IPS-20b (cell line): Measurements from ENCODE around the gene GPN2.
"Not testable (repeated sequence)": the region's sequence is repeated elsewhere in the genome, so short reads cannot be mapped to it uniquely, and the experiment has no call there.

ENCODE experiments used
- H3K27ac ChIP-seq: one replicate; pipeline ENCODE4 v1.5.1; 2013; ENCODE audit warnings: low read length
- H3K27me3 ChIP-seq: 2 replicates; pipeline ENCODE4 v1.6.1; 2013; ENCODE audit warnings: mild to moderate bottlenecking, low read length, inconsistent platforms; ENCODE audit not compliant: insufficient read depth
- H3K36me3 ChIP-seq: 2 replicates; pipeline ENCODE4 v1.6.1; 2013; ENCODE audit warnings: low read depth, mild to moderate bottlenecking, inconsistent platforms, low read length, moderate library complexity; ENCODE audit not compliant: insufficient read depth
- H3K4me1 ChIP-seq: 2 replicates; pipeline ENCODE4 v1.6.1; 2013; ENCODE audit warnings: mild to moderate bottlenecking, control low read depth, inconsistent platforms, low read length, moderate library complexity; ENCODE audit not compliant: insufficient read depth
- H3K4me3 ChIP-seq: 2 replicates; pipeline ENCODE4 v1.5.1; 2013; ENCODE audit warnings: mild to moderate bottlenecking, low read length, inconsistent platforms
- H3K9ac ChIP-seq: 2 replicates; pipeline ENCODE4 v1.6.1; 2013; ENCODE audit warnings: low read depth, mild to moderate bottlenecking, inconsistent platforms, low read length, moderate library complexity
- H3K9me3 ChIP-seq: 2 replicates; pipeline ENCODE4 v1.6.1; 2013; ENCODE audit warnings: mild to moderate bottlenecking, low read depth, low read length, inconsistent platforms; ENCODE audit not compliant: insufficient read depth

Gene GPN2

GRCh38 chr1:26894263-26894662 is 4.2 kb upstream of the GPN2 start:
- no peaks in the 10 kb centered on the region for H3K9me3 ChIP-seq
- H3K9ac ChIP-seq = no peak overlapping the region
- no peaks in the 10 kb centered on the region for H3K27me3 ChIP-seq
- H3K36me3 ChIP-seq = peaks cover 49% of the 10 kb centered on the region
- no peak overlapping the region for H3K4me3 ChIP-seq
- no peak overlapping the region for H3K27ac ChIP-seq
- H3K4me1 ChIP-seq = peaks cover 4% of the 10 kb centered on the region

- H3K27ac ChIP-seq = no peak overlapping the region
- H3K27me3 ChIP-seq = no peaks in the 10 kb centered on the region
- H3K9ac ChIP-seq = peak overlapping the region; percentile 93
- H3K4me3 ChIP-seq = peak overlapping the region; percentile 81
- H3K36me3 ChIP-seq = peaks cover 59% of the 10 kb centered on the region
- no peaks in the 10 kb centered on the region for H3K4me1 ChIP-seq
- no peaks in the 10 kb centered on the region for H3K9me3 ChIP-seq
These were observed 349 bp upstream of the GPN2 start for GRCh38 chr1:26890467-26890796.

GRCh38 chr1:26888231-26888630 is 1.9 kb downstream of the GPN2 start:
- Histone ChIP-seq H3K9ac (no peak overlapping the region), H3K4me1 (no peaks in the 10 kb centered on the region), H3K27ac (no peak overlapping the region), H3K27me3 (no peaks in the 10 kb centered on the region), H3K4me3 (no peak overlapping the region), H3K9me3 (no peaks in the 10 kb centered on the region), H3K36me3 (peaks cover 60% of the 10 kb centered on the region)

GRCh38 chr1:26887125-26887524 is 3.0 kb downstream of the GPN2 start:
- H3K9ac ChIP-seq = no peak overlapping the region
- H3K27me3 ChIP-seq = no peaks in the 10 kb centered on the region
- H3K4me3 ChIP-seq = no peak overlapping the region
- H3K27ac ChIP-seq = no peak overlapping the region
- H3K4me1 ChIP-seq = no peaks in the 10 kb centered on the region
- peaks cover 60% of the 10 kb centered on the region for H3K36me3 ChIP-seq
- no peaks in the 10 kb centered on the region for H3K9me3 ChIP-seq

GRCh38 chr1:26882696-26883463 is 7.2 kb downstream of the GPN2 start:
- no peak overlapping the region for H3K9ac ChIP-seq
- no peaks in the 10 kb centered on the region for H3K4me1 ChIP-seq
- no peak overlapping the region for H3K27ac ChIP-seq
- H3K36me3 ChIP-seq = peaks cover 78% of the 10 kb centered on the region
- H3K9me3 ChIP-seq = no peaks in the 10 kb centered on the region
- no peaks in the 10 kb centered on the region for H3K27me3 ChIP-seq
- no peak overlapping the region for H3K4me3 ChIP-seq

GRCh38 chr1:26881611-26882010 is 8.5 kb downstream of the GPN2 start:
- H3K4me3 ChIP-seq, H3K9me3 ChIP-seq, H3K9ac ChIP-seq, H3K27ac ChIP-seq, H3K4me1 ChIP-seq, H3K27me3 ChIP-seq: not testable (repeated sequence)
- peaks cover 82% of the 10 kb centered on the region for H3K36me3 ChIP-seq

- H3K4me3 ChIP-seq = no peak overlapping the region
- H3K27ac ChIP-seq = no peak overlapping the region
- H3K27me3 ChIP-seq = no peaks in the 10 kb centered on the region
- no peaks in the 10 kb centered on the region for H3K9me3 ChIP-seq
- no peak overlapping the region for H3K9ac ChIP-seq
- H3K36me3 ChIP-seq = peaks cover 69% of the 10 kb centered on the region
- H3K4me1 ChIP-seq = peaks cover 7% of the 10 kb centered on the region; the same call in 1 of the 2 replicates
These were observed 10.3 kb downstream of the GPN2 start for GRCh38 chr1:26879793-26880192.

- Histone ChIP-seq H3K27ac (no peak overlapping the region), H3K36me3 (peaks cover 44% of the 10 kb centered on the region), H3K9ac (no peak overlapping the region), H3K27me3 (no peaks in the 10 kb centered on the region), H3K4me1 (peaks cover 9% of the 10 kb centered on the region; the same call in 1 of the 2 replicates), H3K4me3 (no peak overlapping the region), H3K9me3 (no peaks in the 10 kb centered on the region)
These were observed 12.8 kb downstream of the GPN2 start for GRCh38 chr1:26877326-26877725.

GRCh38 chr1:26874896-26875295 is 15.2 kb downstream of the GPN2 start:
- Histone ChIP-seq H3K27ac (no peak overlapping the region), H3K36me3 (peaks cover 24% of the 10 kb centered on the region), H3K9ac (peak overlapping the region; percentile 17; the same call in 1 of the 2 replicates), H3K9me3 (no peaks in the 10 kb centered on the region), H3K4me3 (no peak overlapping the region), H3K4me1 (peaks cover 9% of the 10 kb centered on the region; the same call in 1 of the 2 replicates), H3K27me3 (no peaks in the 10 kb centered on the region)

- H3K9ac ChIP-seq, H3K4me1 ChIP-seq, H3K27ac ChIP-seq, H3K9me3 ChIP-seq, H3K27me3 ChIP-seq, H3K4me3 ChIP-seq: not testable (repeated sequence)
- peaks cover 11% of the 10 kb centered on the region; the same call in 1 of the 2 replicates for H3K36me3 ChIP-seq
These were observed 17.0 kb downstream of the GPN2 start for GRCh38 chr1:26873097-26873496.

- Histone ChIP-seq H3K4me1 (peaks cover 2% of the 10 kb centered on the region; the same call in 1 of the 2 replicates), H3K36me3 (no peaks in the 10 kb centered on the region), H3K27ac (no peak overlapping the region), H3K27me3 (peaks cover 17% of the 10 kb centered on the region), H3K4me3 (peak overlapping the region; percentile 84), H3K9ac (peak overlapping the region; percentile 84), H3K9me3 (no peaks in the 10 kb centered on the region)
These were observed 25.2 kb downstream of the GPN2 start for GRCh38 chr1:26864610-26865480.

GRCh38 chr1:26863685-26864077 is 26.4 kb downstream of the GPN2 start:
- no peak overlapping the region for H3K27ac ChIP-seq
- no peaks in the 10 kb centered on the region for H3K9me3 ChIP-seq
- H3K9ac ChIP-seq = no peak overlapping the region
- H3K36me3 ChIP-seq = no peaks in the 10 kb centered on the region
- H3K4me3 ChIP-seq = no peak overlapping the region
- H3K27me3 ChIP-seq = peaks cover 17% of the 10 kb centered on the region
- H3K4me1 ChIP-seq = peaks cover 2% of the 10 kb centered on the region; the same call in 1 of the 2 replicates
